ENCODE data around the gene CKS1B.
A peak's percentile ranks its signal among the peaks of the same experiment; 100 is the strongest.

Gene CKS1B

GRCh38 chr1:155014709-155015508, 40.4 kb downstream of the CKS1B start:
- Histone ChIP-seq H3K9me3 (ENCODE audit: low read depth, low read length) (no peaks in the 10 kb centered on the region), H3K4me3 (no peak overlapping the region), H3K9ac (ENCODE audit: insufficient read length) (no peak overlapping the region), H3K27ac (no peak overlapping the region), H3K36me3 (ENCODE audit: insufficient read depth, low read length) (peaks cover 10% of the 10 kb centered on the region; the same call in 1 of the 2 replicates)
- no peak for TF ChIP-seq POLR2AphosphoS5 (IDR thresholded peaks at IDR 0.05; ENCODE audit: borderline replicate concordance, low read depth, low read length)
- no peak for TF ChIP-seq EZH2 (IDR thresholded peaks at IDR 0.05)
- TF ChIP-seq FOXP2 (optimal IDR thresholded peaks at IDR 0.05; ENCODE audit: control extremely low read depth, extremely low read length, insufficient read depth), result no peak
- no peak for DNase-seq (ENCODE audit: low read depth, low spot score)

DNA sequence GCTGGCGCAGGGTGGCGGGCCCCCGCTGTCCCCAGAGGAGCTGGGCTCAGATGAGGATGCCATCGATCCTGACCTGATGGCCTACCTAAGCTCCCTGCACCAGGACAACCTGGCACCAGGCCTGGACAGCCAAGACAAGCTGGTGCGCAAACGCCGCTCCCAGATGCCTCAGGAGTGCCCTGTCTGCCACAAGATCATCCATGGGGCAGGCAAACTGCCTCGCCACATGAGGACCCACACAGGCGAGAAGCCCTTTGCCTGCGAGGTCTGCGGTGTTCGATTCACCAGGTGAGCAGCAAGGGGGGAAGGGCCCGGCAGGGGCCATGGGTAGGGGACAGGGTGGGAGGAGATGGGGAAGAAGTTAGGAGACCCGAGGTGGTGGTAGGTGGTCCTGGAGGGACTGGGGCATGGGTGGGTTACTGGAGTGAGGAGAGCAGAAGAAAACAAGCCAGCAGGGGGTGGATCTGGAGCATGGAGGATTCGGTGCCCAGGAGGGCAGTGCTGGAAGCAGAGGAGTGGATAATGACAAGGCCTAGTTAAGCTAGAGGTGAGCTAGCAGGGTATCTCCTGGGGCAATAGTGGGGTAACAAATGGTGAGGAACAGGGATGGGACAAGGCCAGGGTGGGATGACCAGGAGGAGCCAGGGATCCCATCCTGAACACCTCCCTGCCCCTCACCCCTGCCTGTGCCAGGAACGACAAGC, 41.2 kb downstream of the CKS1B start:
- TF ChIP-seq EZH2 (IDR thresholded peaks at IDR 0.05) (no peak), POLR2AphosphoS5 (IDR thresholded peaks at IDR 0.05; ENCODE audit: borderline replicate concordance, low read depth, low read length) (no peak), FOXP2 (optimal IDR thresholded peaks at IDR 0.05; ENCODE audit: control extremely low read depth, extremely low read length, insufficient read depth) (no peak)
- Histone ChIP-seq H3K9ac (ENCODE audit: insufficient read length) (no peak overlapping the region), H3K4me3 (no peak overlapping the region), H3K27ac (peak overlapping the region; percentile 21; the same call in 1 of the 2 replicates), H3K9me3 (ENCODE audit: low read depth, low read length) (no peaks in the 10 kb centered on the region), H3K36me3 (ENCODE audit: insufficient read depth, low read length) (peaks cover 10% of the 10 kb centered on the region; the same call in 1 of the 2 replicates)
- DNase-seq (ENCODE audit: low read depth, low spot score), result no peak

DNA sequence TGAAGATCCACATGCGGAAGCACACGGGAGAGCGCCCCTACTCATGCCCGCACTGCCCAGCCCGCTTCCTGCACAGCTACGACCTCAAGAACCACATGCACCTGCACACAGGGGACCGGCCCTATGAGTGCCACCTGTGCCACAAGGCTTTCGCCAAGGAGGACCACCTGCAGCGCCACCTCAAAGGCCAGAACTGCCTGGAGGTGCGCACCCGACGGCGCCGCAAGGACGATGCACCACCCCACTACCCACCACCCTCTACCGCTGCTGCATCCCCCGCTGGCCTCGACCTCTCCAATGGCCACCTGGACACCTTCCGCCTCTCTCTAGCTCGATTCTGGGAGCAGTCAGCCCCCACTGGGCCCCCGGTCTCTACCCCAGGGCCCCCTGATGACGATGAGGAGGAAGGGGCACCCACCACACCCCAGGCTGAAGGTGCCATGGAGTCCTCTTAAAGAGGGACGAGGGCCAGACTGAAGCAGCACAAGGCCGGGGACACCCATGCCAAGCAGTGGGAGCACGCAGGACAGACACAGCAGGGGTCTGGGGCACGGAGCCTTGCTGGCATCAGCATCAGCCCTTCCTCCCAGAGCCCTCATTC, 41.9 kb downstream of the CKS1B start:
- Histone ChIP-seq H3K27ac (peak overlapping the region; percentile 66), H3K36me3 (ENCODE audit: insufficient read depth, low read length) (peaks cover 10% of the 10 kb centered on the region; the same call in 1 of the 2 replicates), H3K4me3 (peak overlapping the region; percentile 83), H3K9me3 (ENCODE audit: low read depth, low read length) (no peaks in the 10 kb centered on the region), H3K9ac (ENCODE audit: insufficient read length) (no peak overlapping the region)
- TF ChIP-seq EZH2 (IDR thresholded peaks at IDR 0.05), result no peak
- no peak for TF ChIP-seq FOXP2 (optimal IDR thresholded peaks at IDR 0.05; ENCODE audit: control extremely low read depth, extremely low read length, insufficient read depth)
- TF ChIP-seq POLR2AphosphoS5 (IDR thresholded peaks at IDR 0.05; ENCODE audit: borderline replicate concordance, low read depth, low read length), result no peak
- no peak for DNase-seq (ENCODE audit: low read depth, low spot score)

- Histone ChIP-seq H3K36me3 (ENCODE audit: insufficient read depth, low read length) (peaks cover 10% of the 10 kb centered on the region; the same call in 1 of the 2 replicates), H3K9me3 (ENCODE audit: low read depth, low read length) (no peaks in the 10 kb centered on the region), H3K27ac (peak overlapping the region; percentile 66), H3K4me3 (peak overlapping the region; percentile 83), H3K9ac (ENCODE audit: insufficient read length) (peak overlapping the region; percentile 67)
- TF ChIP-seq EZH2 (IDR thresholded peaks at IDR 0.05) (no peak), POLR2AphosphoS5 (IDR thresholded peaks at IDR 0.05; ENCODE audit: borderline replicate concordance, low read depth, low read length) (peak; percentile 70; the same call in 1 of the 2 replicates)
- no peak for DNase-seq (ENCODE audit: low read depth, low spot score)
Observed at GRCh38 chr1:155017041-155017945, 42.8 kb downstream of the CKS1B start.

- TF ChIP-seq FOXP2 (optimal IDR thresholded peaks at IDR 0.05; ENCODE audit: control extremely low read depth, extremely low read length, insufficient read depth) (no peak), POLR2AphosphoS5 (IDR thresholded peaks at IDR 0.05; ENCODE audit: borderline replicate concordance, low read depth, low read length) (no peak), EZH2 (IDR thresholded peaks at IDR 0.05) (no peak)
- Histone ChIP-seq H3K4me3 (peak overlapping the region; percentile 83), H3K36me3 (ENCODE audit: insufficient read depth, low read length) (peaks cover 10% of the 10 kb centered on the region; the same call in 1 of the 2 replicates), H3K27ac (no peak overlapping the region), H3K9ac (ENCODE audit: insufficient read length) (peak overlapping the region; percentile 67), H3K9me3 (ENCODE audit: low read depth, low read length) (no peaks in the 10 kb centered on the region)
- no peak for DNase-seq (ENCODE audit: low read depth, low spot score)
Observed at GRCh38 chr1:155017946-155018316, 43.5 kb downstream of the CKS1B start.

DNA sequence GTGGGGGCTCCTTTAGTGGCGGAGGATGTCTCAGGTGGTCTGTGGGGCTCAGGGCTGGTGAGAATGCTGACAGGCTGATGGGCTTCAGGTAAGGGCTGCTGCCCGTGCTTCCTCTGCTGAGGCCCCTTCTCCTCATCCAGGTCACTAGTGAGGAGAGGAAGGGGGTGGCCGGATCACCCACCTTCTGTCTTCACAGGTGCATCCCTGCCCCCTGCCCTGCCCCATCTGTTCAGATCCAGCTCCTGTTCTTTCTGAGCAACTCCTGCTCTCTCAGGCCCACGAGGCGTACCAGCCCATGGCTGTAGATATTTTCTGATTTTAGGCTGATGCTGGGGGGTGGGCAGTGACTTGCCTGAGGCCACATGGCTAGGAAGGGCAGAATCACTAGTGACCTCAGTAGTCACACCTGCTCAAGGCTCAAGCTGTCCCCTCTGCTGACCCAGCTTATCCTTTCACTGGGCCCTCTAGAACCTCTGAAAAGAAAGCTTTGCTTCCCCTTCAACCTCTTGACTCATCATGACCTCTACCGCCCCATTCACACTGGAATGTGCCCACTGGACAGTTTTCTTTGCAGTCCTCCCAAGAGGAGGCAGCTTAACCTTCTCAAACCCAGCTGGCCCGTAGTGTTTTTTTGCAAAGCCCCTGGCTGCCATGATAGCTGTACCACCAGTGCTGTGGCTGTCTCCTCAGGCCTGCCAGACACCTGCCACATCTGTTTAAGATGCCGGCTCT, 44.3 kb downstream of the CKS1B start:
- TF ChIP-seq POLR2AphosphoS5 (IDR thresholded peaks at IDR 0.05; ENCODE audit: borderline replicate concordance, low read depth, low read length) (no peak), EZH2 (IDR thresholded peaks at IDR 0.05) (no peak), FOXP2 (optimal IDR thresholded peaks at IDR 0.05; ENCODE audit: control extremely low read depth, extremely low read length, insufficient read depth) (no peak)
- DNase-seq (ENCODE audit: low read depth, low spot score), result no peak
- Histone ChIP-seq H3K9me3 (ENCODE audit: low read depth, low read length) (no peaks in the 10 kb centered on the region), H3K9ac (ENCODE audit: insufficient read length) (no peak overlapping the region), H3K4me3 (no peak overlapping the region), H3K27ac (no peak overlapping the region), H3K36me3 (ENCODE audit: insufficient read depth, low read length) (peaks cover 10% of the 10 kb centered on the region; the same call in 1 of the 2 replicates)
